Measurements from ENCODE around the gene CD4. TPM values are rescaled to one million over a fixed set of nuclear protein-coding genes. Genes with fewer than 3 reads are reported as not detected.

CD4 gene
- total RNA-seq, 2 donors from 2014 or later: 1.6 to 8.6 TPM

- TF ChIP-seq POLR2A (IDR thresholded peaks at IDR 0.05) (no peak), POLR2AphosphoS5 (IDR thresholded peaks at IDR 0.05) (no peak), CTCF (IDR thresholded peaks at IDR 0.05) (no peak)
- H3K27ac ChIP-seq: no peak overlapping the region
- H3K36me3 ChIP-seq: peaks cover 0 to 7% of the 10 kb centered on the region in 2 donors
- no peaks in the 10 kb centered on the region for H3K27me3 ChIP-seq (replicated peaks; ENCODE audit: insufficient read depth)
- H3K4me1 ChIP-seq (replicated peaks): peaks cover 6% of the 10 kb centered on the region
- intact Hi-C loops (cut with DNase I): no loop called here
- H3K4me3 ChIP-seq: peak overlapping the region; percentile 5 to 9
- H3K9me3 ChIP-seq: no peaks in the 10 kb centered on the region
- WGBS: 45% methylated on average over 59 of the region's 60 CpGs
- no peak for DNase-seq (ENCODE audit: low spot score)
These were observed 15.6 kb upstream of the CD4 start for GRCh38 chr12:6773590-6774351.

GRCh38 chr12:6774499-6775062, 14.7 kb upstream of the CD4 start:
- no peaks in the 10 kb centered on the region for H3K9me3 ChIP-seq
- H3K27ac ChIP-seq: peak overlapping the region; percentile 47 to 89
- H3K4me1 ChIP-seq (replicated peaks): peaks cover 2% of the 10 kb centered on the region
- 85% methylated on average over 15 of the region's 15 CpGs for WGBS
- intact Hi-C loops (cut with DNase I): loop anchor here (5.0 kb wide), 2 partner anchors 37 to 157 kb away; no protein-coding TSS in a partner anchor
- peaks cover 0 to 7% of the 10 kb centered on the region in 2 donors for H3K36me3 ChIP-seq
- TF ChIP-seq POLR2AphosphoS5 (IDR thresholded peaks at IDR 0.05) (no peak), POLR2A (IDR thresholded peaks at IDR 0.05) (no peak), CTCF (IDR thresholded peaks at IDR 0.05) (no peak)
- H3K4me3 ChIP-seq: no peak overlapping the region
- no peaks in the 10 kb centered on the region for H3K27me3 ChIP-seq (replicated peaks; ENCODE audit: insufficient read depth)
- DNase-seq (ENCODE audit: low spot score): no peak

GRCh38 chr12:6775185-6776174, 13.8 kb upstream of the CD4 start:
- Histone ChIP-seq H3K4me3 (no peak overlapping the region), H3K4me1 (replicated peaks) (peaks cover 2% of the 10 kb centered on the region), H3K27me3 (replicated peaks; ENCODE audit: insufficient read depth) (no peaks in the 10 kb centered on the region), H3K27ac (peak overlapping the region; percentile 51 to 89), H3K36me3 (peaks cover 0 to 2% of the 10 kb centered on the region in 2 donors), H3K9me3 (no peaks in the 10 kb centered on the region)
- no peak for DNase-seq (ENCODE audit: low spot score)
- intact Hi-C loops (cut with DNase I): loop anchor here (5.0 kb wide), 2 partner anchors 38 to 158 kb away; no protein-coding TSS in a partner anchor
- TF ChIP-seq CTCF (IDR thresholded peaks at IDR 0.05) (no peak), POLR2A (IDR thresholded peaks at IDR 0.05) (no peak), POLR2AphosphoS5 (IDR thresholded peaks at IDR 0.05) (peak; percentile 69)
- 72% methylated on average over 16 of the region's 16 CpGs for WGBS

- DNase-seq (ENCODE audit: low spot score): no peak
- Histone ChIP-seq H3K27ac (peak overlapping the region; percentile 89 to 92), H3K36me3 (no peaks in the 10 kb centered on the region), H3K9me3 (no peaks in the 10 kb centered on the region), H3K4me3 (no peak overlapping the region), H3K27me3 (replicated peaks; ENCODE audit: insufficient read depth) (no peaks in the 10 kb centered on the region), H3K4me1 (replicated peaks) (peaks cover 2% of the 10 kb centered on the region)
- WGBS: 88% methylated on average over 5 of the region's 5 CpGs
- TF ChIP-seq CTCF (IDR thresholded peaks at IDR 0.05) (no peak), POLR2AphosphoS5 (IDR thresholded peaks at IDR 0.05) (no peak), POLR2A (IDR thresholded peaks at IDR 0.05) (no peak)
- intact Hi-C loops (cut with DNase I): loop anchor here (5.0 kb wide), 2 partner anchors 40 to 160 kb away; no protein-coding TSS in a partner anchor
These were observed 11.9 kb upstream of the CD4 start for GRCh38 chr12:6777386-6777785.
